ENCODE results near the gene G3BP1. TPM values are rescaled to one million over a fixed set of nuclear protein-coding genes. Genes with fewer than 3 reads are reported as not detected.
A peak's percentile ranks its signal among the peaks of the same experiment; 100 is the strongest.

Gene G3BP1
- polyA plus RNA-seq, 1 donor from 2014 or later = 65.5 TPM

- Histone ChIP-seq H4K20me1 (ENCODE audit: insufficient read depth) (no peaks in the 10 kb centered on the region), H3F3A (ENCODE audit: insufficient read depth, low read length, poor library complexity, severe bottlenecking) (no peaks in the 10 kb centered on the region), H3K9me3 (ENCODE audit: low read length) (no peaks in the 10 kb centered on the region), H3K27me3 (ENCODE audit: insufficient read depth, low read depth, low read length) (no peaks in the 10 kb centered on the region), H2AFZ (ENCODE audit: low read depth, low read length) (no peak overlapping the region), H3K9me2 (ENCODE audit: insufficient read depth, low read length) (no peaks in the 10 kb centered on the region), H3K36me3 (ENCODE audit: insufficient read depth, low read length) (no peaks in the 10 kb centered on the region), H3K27ac (ENCODE audit: low read length) (no peak overlapping the region), H3K4me3 (ENCODE audit: low read length) (no peak overlapping the region), H3K9ac (ENCODE audit: low read length) (no peak overlapping the region), H3K4me2 (ENCODE audit: low read length) (no peak overlapping the region), H3K79me2 (replicated peaks; ENCODE audit: insufficient read depth, low read length) (no peaks in the 10 kb centered on the region)
- TF ChIP-seq RAD21 (conservative IDR thresholded peaks at IDR 0.05) (no peak), SMC3 (conservative IDR thresholded peaks at IDR 0.05; ENCODE audit: poor library complexity) (no peak), TAF1 (IDR thresholded peaks at IDR 0.05; ENCODE audit: low read depth) (no peak), EZH2 (IDR thresholded peaks at IDR 0.05; ENCODE audit: borderline replicate concordance, insufficient read depth, low read length, poor library complexity, severe bottlenecking) (no peak), REST (IDR thresholded peaks at IDR 0.05; ENCODE audit: borderline replicate concordance) (no peak)
- TF ChIP-seq, protein P1, sequence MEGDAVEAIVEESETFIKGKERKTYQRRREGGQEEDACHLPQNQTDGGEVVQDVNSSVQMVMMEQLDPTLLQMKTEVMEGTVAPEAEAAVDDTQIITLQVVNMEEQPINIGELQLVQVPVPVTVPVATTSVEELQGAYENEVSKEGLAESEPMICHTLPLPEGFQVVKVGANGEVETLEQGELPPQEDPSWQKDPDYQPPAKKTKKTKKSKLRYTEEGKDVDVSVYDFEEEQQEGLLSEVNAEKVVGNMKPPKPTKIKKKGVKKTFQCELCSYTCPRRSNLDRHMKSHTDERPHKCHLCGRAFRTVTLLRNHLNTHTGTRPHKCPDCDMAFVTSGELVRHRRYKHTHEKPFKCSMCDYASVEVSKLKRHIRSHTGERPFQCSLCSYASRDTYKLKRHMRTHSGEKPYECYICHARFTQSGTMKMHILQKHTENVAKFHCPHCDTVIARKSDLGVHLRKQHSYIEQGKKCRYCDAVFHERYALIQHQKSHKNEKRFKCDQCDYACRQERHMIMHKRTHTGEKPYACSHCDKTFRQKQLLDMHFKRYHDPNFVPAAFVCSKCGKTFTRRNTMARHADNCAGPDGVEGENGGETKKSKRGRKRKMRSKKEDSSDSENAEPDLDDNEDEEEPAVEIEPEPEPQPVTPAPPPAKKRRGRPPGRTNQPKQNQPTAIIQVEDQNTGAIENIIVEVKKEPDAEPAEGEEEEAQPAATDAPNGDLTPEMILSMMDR (IDR thresholded peaks at IDR 0.05; ENCODE audit: poor library complexity, severe bottlenecking) = no peak
Measured at GRCh38 chr5:151764801-151765200, 7.0 kb upstream of the G3BP1 start.

DNA sequence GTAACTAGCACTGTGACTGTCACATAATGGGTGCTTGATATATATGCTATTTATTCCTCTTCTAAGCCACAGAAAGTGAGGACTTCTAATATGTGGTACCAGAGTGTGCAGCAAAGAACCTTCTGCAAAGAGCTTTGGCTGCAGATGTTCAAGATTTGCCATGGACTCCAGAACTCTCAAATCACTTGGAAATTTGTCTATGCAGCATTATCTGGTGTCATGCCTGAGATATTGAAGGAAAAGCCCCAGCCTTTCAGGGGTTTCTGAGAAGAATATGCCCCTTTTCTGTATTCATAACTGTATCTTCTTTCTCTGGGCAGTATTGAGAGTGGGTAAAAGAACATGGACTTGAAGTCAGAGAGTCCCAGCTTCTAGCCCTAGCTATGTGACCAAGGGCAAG, 4.8 kb upstream of the G3BP1 start:
- H3F3A ChIP-seq (ENCODE audit: insufficient read depth, low read length, poor library complexity, severe bottlenecking) = no peaks in the 10 kb centered on the region
- no peaks in the 10 kb centered on the region for H3K27me3 ChIP-seq (ENCODE audit: insufficient read depth, low read depth, low read length)
- H3K4me3 ChIP-seq (ENCODE audit: low read length) = no peak overlapping the region
- H4K20me1 ChIP-seq (ENCODE audit: insufficient read depth) = no peaks in the 10 kb centered on the region
- H3K9me2 ChIP-seq (ENCODE audit: insufficient read depth, low read length) = no peaks in the 10 kb centered on the region
- H3K9me3 ChIP-seq (ENCODE audit: low read length) = no peaks in the 10 kb centered on the region
- no peak overlapping the region for H3K9ac ChIP-seq (ENCODE audit: low read length)
- no peak overlapping the region for H2AFZ ChIP-seq (ENCODE audit: low read depth, low read length)
- H3K4me2 ChIP-seq (ENCODE audit: low read length) = no peak overlapping the region
- no peaks in the 10 kb centered on the region for H3K79me2 ChIP-seq (replicated peaks; ENCODE audit: insufficient read depth, low read length)
- no peak overlapping the region for H3K27ac ChIP-seq (ENCODE audit: low read length)
- no peaks in the 10 kb centered on the region for H3K36me3 ChIP-seq (ENCODE audit: insufficient read depth, low read length)
- TF ChIP-seq RAD21 (conservative IDR thresholded peaks at IDR 0.05) = no peak
- TF ChIP-seq TAF1 (IDR thresholded peaks at IDR 0.05; ENCODE audit: low read depth) = no peak
- no peak for TF ChIP-seq EZH2 (IDR thresholded peaks at IDR 0.05; ENCODE audit: borderline replicate concordance, insufficient read depth, low read length, poor library complexity, severe bottlenecking)

- no peaks in the 10 kb centered on the region for H3K9me2 ChIP-seq (ENCODE audit: insufficient read depth, low read length)
- H3K27me3 ChIP-seq (ENCODE audit: insufficient read depth, low read depth, low read length) = no peaks in the 10 kb centered on the region
- H3K36me3 ChIP-seq (ENCODE audit: insufficient read depth, low read length) = no peaks in the 10 kb centered on the region
- peak overlapping the region; percentile 60 for H3K4me2 ChIP-seq (ENCODE audit: low read length)
- H4K20me1 ChIP-seq (ENCODE audit: insufficient read depth) = peaks cover 5% of the 10 kb centered on the region
- H3K4me3 ChIP-seq (ENCODE audit: low read length) = peak overlapping the region; percentile 71
- no peaks in the 10 kb centered on the region for H3F3A ChIP-seq (ENCODE audit: insufficient read depth, low read length, poor library complexity, severe bottlenecking)
- no peaks in the 10 kb centered on the region for H3K9me3 ChIP-seq (ENCODE audit: low read length)
- H3K9ac ChIP-seq (ENCODE audit: low read length) = peak overlapping the region; percentile 78
- peak overlapping the region; percentile 75 for H2AFZ ChIP-seq (ENCODE audit: low read depth, low read length)
- TF ChIP-seq RAD21 (conservative IDR thresholded peaks at IDR 0.05) = no peak
- no peak for TF ChIP-seq POLR2AphosphoS5 (IDR thresholded peaks at IDR 0.05)
- TF ChIP-seq TAF1 (IDR thresholded peaks at IDR 0.05; ENCODE audit: low read depth) = no peak
- TF ChIP-seq EP300 (conservative IDR thresholded peaks at IDR 0.05; ENCODE audit: poor library complexity, severe bottlenecking) = no peak
- no peak for TF ChIP-seq EZH2 (IDR thresholded peaks at IDR 0.05; ENCODE audit: borderline replicate concordance, insufficient read depth, low read length, poor library complexity, severe bottlenecking)
- TF ChIP-seq, protein P1 (IDR thresholded peaks at IDR 0.05; ENCODE audit: poor library complexity, severe bottlenecking) = no peak
- no peak for TF ChIP-seq REST (IDR thresholded peaks at IDR 0.05; ENCODE audit: borderline replicate concordance)
- H3K27ac ChIP-seq (ENCODE audit: low read length) = peak overlapping the region; percentile 88
- H3K79me2 ChIP-seq (replicated peaks; ENCODE audit: insufficient read depth, low read length) = peaks cover 22% of the 10 kb centered on the region
Measured at GRCh38 chr5:151770383-151771258, 1.1 kb upstream of the G3BP1 start.

Measured in neural cell (in vitro differentiated cells).